T-helper 2 cell (primary cell): ENCODE measurements around the gene CALCA.
A peak's percentile ranks its signal among the peaks of the same experiment; 100 is the strongest.

ENCODE experiments used
- DNase-seq, 5 experiments: peaks; one replicate each; pipeline versions ENCODE4 v3.0.0 to v3.0.0-alpha.2; 2012 to 2022

Gene CALCA

GRCh38 chr11:14942745-14943144 lies 29.4 kb downstream of the CALCA start:
- no peak for DNase-seq

DNA sequence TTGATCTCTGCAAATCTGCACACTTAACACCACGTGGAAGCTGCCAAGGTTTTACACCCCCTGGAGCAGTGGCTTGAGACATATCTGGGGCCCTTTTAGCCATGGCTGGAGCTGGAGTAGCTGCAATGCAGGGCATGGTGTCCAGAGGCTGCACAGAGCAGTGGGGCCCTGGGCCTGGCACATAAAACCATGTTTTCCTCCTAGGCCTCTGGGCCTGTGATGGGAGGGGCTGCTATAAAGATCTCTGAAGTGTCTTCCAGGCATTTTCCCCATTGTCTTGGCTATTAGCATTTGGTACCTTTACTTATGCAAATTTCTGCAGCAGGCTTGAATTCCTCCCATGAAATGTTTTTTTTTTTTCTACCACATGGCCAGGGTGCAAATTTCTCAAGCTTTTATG lies 33.2 kb downstream of the CALCA start:
- DNase-seq = no peak

DNA sequence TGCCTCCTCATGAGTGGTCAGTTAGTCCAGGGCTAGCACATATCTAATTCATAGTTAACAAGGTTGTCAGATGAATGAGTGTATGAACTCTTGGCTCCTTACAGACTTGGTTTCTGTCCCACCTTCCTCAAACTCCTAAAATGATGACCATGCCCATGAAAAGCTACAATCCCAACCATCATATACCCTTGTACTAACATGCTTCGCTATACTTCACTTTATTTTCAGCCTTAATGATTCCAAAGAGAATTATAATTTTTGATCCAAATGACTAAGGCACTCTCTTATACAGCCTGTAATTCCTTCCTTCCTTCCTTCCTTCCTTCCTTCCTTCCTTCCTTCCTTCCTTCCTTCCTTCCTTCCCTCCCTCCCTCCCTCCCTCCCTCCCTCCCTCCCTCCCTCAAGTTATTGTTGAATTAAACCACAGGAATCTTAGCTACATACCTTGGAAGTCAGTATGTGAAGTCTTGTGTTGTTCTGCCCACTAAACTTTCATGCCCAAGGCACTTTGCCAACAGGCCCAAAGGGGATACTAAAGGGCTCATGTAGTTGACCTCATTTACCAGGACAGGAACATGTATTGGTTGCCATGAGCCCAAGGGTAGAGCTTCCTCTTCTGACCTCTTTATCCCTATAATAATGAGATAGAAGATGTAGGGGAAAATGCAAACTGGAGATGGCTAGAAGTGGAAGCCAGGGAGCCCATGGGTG lies 37.4 kb downstream of the CALCA start:
- no peak for DNase-seq

- DNase-seq = no peak
Observed at GRCh38 chr11:14932447-14932846, 39.7 kb downstream of the CALCA start.

DNA sequence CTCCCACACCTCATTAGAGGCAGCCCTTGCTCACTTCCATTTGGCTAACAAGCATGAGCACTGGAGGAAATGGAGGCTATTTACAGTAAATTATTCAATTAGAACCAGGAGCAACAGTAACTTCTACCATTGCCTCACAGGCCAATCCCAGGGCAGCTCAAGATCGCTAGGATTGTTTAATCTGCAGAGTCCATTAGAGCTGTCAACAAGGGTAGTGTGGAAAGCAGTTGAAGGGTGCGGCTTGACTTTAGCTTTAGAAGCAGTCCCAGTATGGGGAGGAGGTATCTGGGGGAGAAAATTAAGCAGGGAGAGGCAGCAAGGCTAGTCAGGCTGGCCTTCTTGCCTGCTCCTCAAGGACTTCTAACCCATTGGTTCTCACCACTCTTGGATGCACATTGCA lies 41.8 kb downstream of the CALCA start:
- no peak for DNase-seq

DNA sequence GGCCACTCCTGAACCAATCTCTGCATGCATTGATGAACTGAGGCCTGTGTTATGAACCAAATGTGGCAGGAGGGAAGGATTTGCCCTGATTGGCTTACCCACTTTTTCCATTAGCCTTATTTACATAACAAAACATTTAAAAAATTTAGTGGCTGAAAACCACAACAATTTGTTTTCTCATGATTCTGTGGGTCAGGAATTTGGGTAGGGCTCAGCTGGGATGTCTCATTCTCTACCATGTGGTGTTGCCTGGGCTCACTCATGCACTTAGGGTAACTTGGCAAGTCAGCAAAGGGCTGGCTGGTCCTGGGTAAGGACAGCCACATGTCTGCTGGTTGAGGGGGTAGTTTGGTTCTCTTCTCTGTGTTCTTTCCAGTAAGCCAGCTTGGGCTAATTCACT lies 45.0 kb downstream of the CALCA start:
- no peak for DNase-seq

DNA sequence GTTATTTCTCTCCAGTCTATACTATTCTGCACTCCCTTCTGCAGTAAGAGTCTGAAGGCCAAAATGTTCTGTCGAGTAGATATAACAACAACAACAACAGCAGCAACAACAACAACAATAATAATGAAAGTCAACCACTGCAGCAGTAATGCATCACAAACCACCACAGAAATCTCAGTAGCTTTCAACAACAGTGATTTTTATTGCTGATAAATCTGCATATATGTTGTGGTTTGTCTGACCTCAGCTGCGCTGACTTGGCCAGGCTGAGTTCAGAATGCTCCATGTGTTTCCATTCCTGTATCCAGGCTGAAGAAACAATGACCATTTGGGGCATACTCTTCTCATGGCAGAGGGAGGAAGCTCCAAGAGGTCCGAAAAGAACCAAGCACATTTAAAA lies 47.8 kb downstream of the CALCA start:
- DNase-seq = peak in 1 of 5 experiments; percentile 13
